ENCODE measurements around the gene POLR2C. TPM values are rescaled to one million over a fixed set of nuclear protein-coding genes. Genes with fewer than 3 reads are reported as not detected.
"Not testable (repeated sequence)": the region's sequence is repeated elsewhere in the genome, so short reads cannot be mapped to it uniquely, and the experiment has no call there.

Gene POLR2C
- total RNA-seq, 1 donor from 2014 or later, result 87.5 TPM

- no peak for DNase-seq (ENCODE audit: extremely low read depth, low read depth, low spot score)
Observed at GRCh38 chr16:57478396-57479204, 16.1 kb downstream of the POLR2C start.

- DNase-seq (ENCODE audit: extremely low read depth, low read depth, low spot score), result no peak
Observed at GRCh38 chr16:57479205-57479975, 16.9 kb downstream of the POLR2C start.

- no peak for DNase-seq (ENCODE audit: extremely low read depth, low read depth, low spot score)
Observed at GRCh38 chr16:57479976-57480753, 17.7 kb downstream of the POLR2C start.

GRCh38 chr16:57480754-57481230, 18.3 kb downstream of the POLR2C start:
- DNase-seq (ENCODE audit: extremely low read depth, low read depth, low spot score), result no peak

GRCh38 chr16:57481421-57481820, 18.9 kb downstream of the POLR2C start:
- no peak for DNase-seq (ENCODE audit: extremely low read depth, low read depth, low spot score)

- DNase-seq (ENCODE audit: extremely low read depth, low read depth, low spot score), result no peak
Observed at GRCh38 chr16:57482845-57483545, 20.5 kb downstream of the POLR2C start.

GRCh38 chr16:57483725-57484514, 21.4 kb downstream of the POLR2C start:
- no peak for DNase-seq (ENCODE audit: extremely low read depth, low read depth, low spot score)

- no peak for DNase-seq (ENCODE audit: extremely low read depth, low read depth, low spot score)
Observed at GRCh38 chr16:57484515-57485005, 22.1 kb downstream of the POLR2C start.

- no peak for DNase-seq (ENCODE audit: extremely low read depth, low read depth, low spot score)
Observed at GRCh38 chr16:57485091-57485915, 22.8 kb downstream of the POLR2C start.

- no peak for DNase-seq (ENCODE audit: extremely low read depth, low read depth, low spot score)
Observed at GRCh38 chr16:57485916-57486857, 23.7 kb downstream of the POLR2C start, which contains the start of gene DOK4. DOK4 (minus strand) TSS chr16:57486493; CDS start chr16:57479507, 6,986 bp downstream.

GRCh38 chr16:57486858-57487834, 24.7 kb downstream of the POLR2C start:
- no peak for DNase-seq (ENCODE audit: extremely low read depth, low read depth, low spot score)

GRCh38 chr16:57489229-57489628, 26.8 kb downstream of the POLR2C start:
- no peak for DNase-seq (ENCODE audit: extremely low read depth, low read depth, low spot score)

GRCh38 chr16:57493767-57494166, 31.3 kb downstream of the POLR2C start:
- no peak for DNase-seq (ENCODE audit: extremely low read depth, low read depth, low spot score)

- DNase-seq (ENCODE audit: extremely low read depth, low read depth, low spot score), result no peak
Observed at GRCh38 chr16:57497121-57497520, 34.6 kb downstream of the POLR2C start.

GRCh38 chr16:57498031-57498430, 35.6 kb downstream of the POLR2C start:
- no peak for DNase-seq (ENCODE audit: extremely low read depth, low read depth, low spot score)

- DNase-seq (ENCODE audit: extremely low read depth, low read depth, low spot score), result not testable (repeated sequence)
Observed at GRCh38 chr16:57499941-57500340, 37.5 kb downstream of the POLR2C start.
